DMS79 (cell line): ENCODE results near the gene LBR.

Experiments used
- DNase-seq: peaks from one replicate; lab custom pipeline; 2025; lab: John Stamatoyannopoulos, UW

LBR gene

GRCh38 chr1:225464851-225465792 is 37.3 kb upstream of the LBR start:
- DNase-seq, result no peak

GRCh38 chr1:225462714-225463574 is 35.1 kb upstream of the LBR start:
- peak; percentile 34 for DNase-seq

GRCh38 chr1:225462429-225462713 is 34.5 kb upstream of the LBR start:
- no peak for DNase-seq

- DNase-seq, result peak; percentile 29
These were observed 33.9 kb upstream of the LBR start for GRCh38 chr1:225461533-225462428.

GRCh38 chr1:225460737-225461532 is 33.1 kb upstream of the LBR start:
- no peak for DNase-seq

- peak; percentile 73 for DNase-seq
These were observed 32.3 kb upstream of the LBR start for GRCh38 chr1:225460021-225460736.

- no peak for DNase-seq
These were observed 30.4 kb upstream of the LBR start for GRCh38 chr1:225458222-225458631.

GRCh38 chr1:225454733-225455132 is 26.9 kb upstream of the LBR start:
- peak; percentile 31 for DNase-seq

GRCh38 chr1:225453797-225454648 is 26.2 kb upstream of the LBR start:
- no peak for DNase-seq

- no peak for DNase-seq
These were observed 24.1 kb upstream of the LBR start for GRCh38 chr1:225451840-225452515.

GRCh38 chr1:225451340-225451739 is 23.5 kb upstream of the LBR start:
- DNase-seq, result no peak

GRCh38 chr1:225450491-225451191 is 22.8 kb upstream of the LBR start:
- DNase-seq, result no peak

GRCh38 chr1:225449774-225450173 is 21.9 kb upstream of the LBR start:
- no peak for DNase-seq

GRCh38 chr1:225449261-225449660 is 21.4 kb upstream of the LBR start:
- DNase-seq, result no peak

GRCh38 chr1:225448146-225448805 is 20.4 kb upstream of the LBR start:
- DNase-seq, result no peak

- DNase-seq, result no peak
These were observed 19.8 kb upstream of the LBR start for GRCh38 chr1:225447650-225448089.

- no peak for DNase-seq
These were observed 19.3 kb upstream of the LBR start for GRCh38 chr1:225446981-225447615.
